ENCODE results near the gene CDC42EP5. TPM values are rescaled to one million over a fixed set of nuclear protein-coding genes. Genes with fewer than 3 reads are reported as not detected.

The CDC42EP5 gene
- total and polyA plus RNA-seq, 10 of the 15 experiments (the other 5 are each of a cell fraction or from before 2014, with no cell fraction given), result 0.42 to 1.8 (median 1.4) TPM; not detected in 6

- Histone ChIP-seq H3K9me3 (replicated peaks; ENCODE audit: control insufficient read depth, insufficient read depth, low read length) (no peaks in the 10 kb centered on the region; the same call in 2 of the 3 replicates), H2AFZ (ENCODE audit: control insufficient read depth, low read depth, low read length) (peak overlapping the region; percentile 69), H3K79me2 (ENCODE audit: control insufficient read depth, insufficient read depth, low read length) (no peaks in the 10 kb centered on the region), H3K27me3 (replicated peaks in 1 of 2; ENCODE audit: control insufficient read depth in 2 of 2, insufficient read depth in 2 of 2, low read length in 1 of 2) (peaks cover 0 to 3% of the 10 kb centered on the region in 2 experiments; a peak in 2 of 4 replicates), H3K36me3 (ENCODE audit: control insufficient read depth in 2 of 2, insufficient read depth in 2 of 2, low read length in 1 of 2) (no peaks in the 10 kb centered on the region), H3K27ac (ENCODE audit: control insufficient read depth, insufficient read depth) (no peak overlapping the region), H3K9ac (ENCODE audit: control insufficient read depth, insufficient read depth, low read length) (no peak overlapping the region), H3K4me3 (no peak overlapping the region; the same call in 1 of the 2 replicates), H3K4me2 (ENCODE audit: control insufficient read depth, insufficient read depth) (peak overlapping the region; percentile 23), H3K4me1 (ENCODE audit: control insufficient read depth, insufficient read depth, low read length) (peaks cover 8% of the 10 kb centered on the region), H4K20me1 (ENCODE audit: control insufficient read depth, insufficient read depth) (no peaks in the 10 kb centered on the region)
- CTCF ChIA-PET, result no interaction called here
- RAD21 ChIA-PET (ENCODE audit: unreplicated experiment), result no interaction called here
- FAIRE-seq (peak; percentile 88), DNase-seq (ENCODE audit: low read depth, low spot score) (no peak), ATAC-seq (peak; percentile 81)
- POLR2A ChIA-PET, result no interaction called here
- 16% methylated on average over 21 of the region's 25 CpGs for WGBS (ENCODE audit: insufficient coverage, insufficient replicate concordance, low lambda C conversion rate, missing lambda C conversion rate)
- BruUV-seq (replicated peaks), result no TSS peak
- intact Hi-C loops (cut with micrococcal nuclease; ENCODE audit: unreplicated experiment) (no loop called here), in situ Hi-C loops (cut with MboI) (no loop called here)
- SMC1A ChIA-PET (ENCODE audit: uncharacterized antibody, unreplicated experiment), result no interaction called here
- TF ChIP-seq CEBPB (IDR thresholded peaks at IDR 0.05; ENCODE audit: borderline replicate concordance in 1 of 2, low read depth in 2 of 2, low read length in 2 of 2) (no peak), PKNOX1 (IDR thresholded peaks at IDR 0.05) (peak; percentile 19; the same call in 1 of the 2 replicates), EED (IDR thresholded peaks at IDR 0.05; ENCODE audit: low read depth) (no peak), EGR1 (IDR thresholded peaks at IDR 0.05; ENCODE audit: borderline replicate concordance in 1 of 2, low read depth in 2 of 2, low read length in 2 of 2) (no peak), RUNX3 (IDR thresholded peaks at IDR 0.05; ENCODE audit: low read length) (peak; percentile 61; the same call in 1 of the 2 replicates), NR2C2 (IDR thresholded peaks at IDR 0.05; ENCODE audit: borderline replicate concordance, control insufficient read depth, insufficient read length, low read depth) (no peak), MXI1 (IDR thresholded peaks at IDR 0.05; ENCODE audit: low read depth, low read length) (no peak), MTA3 (IDR thresholded peaks at IDR 0.05; ENCODE audit: borderline replicate concordance, low read length) (no peak), RCOR1 (conservative IDR thresholded peaks at IDR 0.05; ENCODE audit: low read depth, low read length) (no peak), SMARCA5 (IDR thresholded peaks at IDR 0.05) (no peak), NBN (IDR thresholded peaks at IDR 0.05) (peak; percentile 24; the same call in 1 of the 2 replicates), IRF3 (IDR thresholded peaks at IDR 0.05) (no peak), E2F4 (IDR thresholded peaks at IDR 0.05; ENCODE audit: low read depth, low read length) (no peak)
- TF ChIP-seq, protein P1, sequence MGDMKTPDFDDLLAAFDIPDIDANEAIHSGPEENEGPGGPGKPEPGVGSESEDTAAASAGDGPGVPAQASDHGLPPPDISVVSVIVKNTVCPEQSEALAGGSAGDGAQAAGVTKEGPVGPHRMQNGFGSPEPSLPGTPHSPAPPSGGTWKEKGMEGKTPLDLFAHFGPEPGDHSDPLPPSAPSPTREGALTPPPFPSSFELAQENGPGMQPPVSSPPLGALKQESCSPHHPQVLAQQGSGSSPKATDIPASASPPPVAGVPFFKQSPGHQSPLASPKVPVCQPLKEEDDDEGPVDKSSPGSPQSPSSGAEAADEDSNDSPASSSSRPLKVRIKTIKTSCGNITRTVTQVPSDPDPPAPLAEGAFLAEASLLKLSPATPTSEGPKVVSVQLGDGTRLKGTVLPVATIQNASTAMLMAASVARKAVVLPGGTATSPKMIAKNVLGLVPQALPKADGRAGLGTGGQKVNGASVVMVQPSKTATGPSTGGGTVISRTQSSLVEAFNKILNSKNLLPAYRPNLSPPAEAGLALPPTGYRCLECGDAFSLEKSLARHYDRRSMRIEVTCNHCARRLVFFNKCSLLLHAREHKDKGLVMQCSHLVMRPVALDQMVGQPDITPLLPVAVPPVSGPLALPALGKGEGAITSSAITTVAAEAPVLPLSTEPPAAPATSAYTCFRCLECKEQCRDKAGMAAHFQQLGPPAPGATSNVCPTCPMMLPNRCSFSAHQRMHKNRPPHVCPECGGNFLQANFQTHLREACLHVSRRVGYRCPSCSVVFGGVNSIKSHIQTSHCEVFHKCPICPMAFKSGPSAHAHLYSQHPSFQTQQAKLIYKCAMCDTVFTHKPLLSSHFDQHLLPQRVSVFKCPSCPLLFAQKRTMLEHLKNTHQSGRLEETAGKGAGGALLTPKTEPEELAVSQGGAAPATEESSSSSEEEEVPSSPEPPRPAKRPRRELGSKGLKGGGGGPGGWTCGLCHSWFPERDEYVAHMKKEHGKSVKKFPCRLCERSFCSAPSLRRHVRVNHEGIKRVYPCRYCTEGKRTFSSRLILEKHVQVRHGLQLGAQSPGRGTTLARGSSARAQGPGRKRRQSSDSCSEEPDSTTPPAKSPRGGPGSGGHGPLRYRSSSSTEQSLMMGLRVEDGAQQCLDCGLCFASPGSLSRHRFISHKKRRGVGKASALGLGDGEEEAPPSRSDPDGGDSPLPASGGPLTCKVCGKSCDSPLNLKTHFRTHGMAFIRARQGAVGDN (IDR thresholded peaks at IDR 0.05), result peak; percentile 63
Measured at GRCh38 chr19:54418030-54418929, 54.8 kb downstream of the CDC42EP5 start.

All from GM12878 (cell line).